ENCODE results near the gene PARD6B. TPM values are rescaled to one million over a fixed set of nuclear protein-coding genes. Genes with fewer than 3 reads are reported as not detected.

Gene PARD6B
- total RNA-seq, 2 experiments from 2014 or later = 4.4 to 6.1 TPM

GRCh38 chr20:50729901-50730764, 1.2 kb upstream of the PARD6B start:
- BruUV-seq (replicated peaks) = no TSS peak
- Histone ChIP-seq H3K9me3 (ENCODE audit: low read length) (no peaks in the 10 kb centered on the region), H3K27ac (ENCODE audit: low read depth, low read length, poor library complexity, severe bottlenecking) (peak overlapping the region; percentile 24), H4K20me1 (ENCODE audit: insufficient read depth, low read length) (no peaks in the 10 kb centered on the region; the same call in 1 of the 2 replicates), H3K4me3 (ENCODE audit: low read depth, low read length, poor library complexity, severe bottlenecking) (peak overlapping the region; percentile 69), H3K79me2 (ENCODE audit: insufficient read depth, low read depth, low read length) (peaks cover 12% of the 10 kb centered on the region; the same call in 1 of the 2 replicates), H2AFZ (ENCODE audit: low read length) (peak overlapping the region; percentile 92), H3K9me2 (ENCODE audit: insufficient read depth, low read length) (no peaks in the 10 kb centered on the region), H3K36me3 (ENCODE audit: insufficient read depth, low read length) (peaks cover 4% of the 10 kb centered on the region; the same call in 1 of the 2 replicates), H3K4me1 (ENCODE audit: insufficient read depth, low read length, poor library complexity, severe bottlenecking) (peaks cover 29% of the 10 kb centered on the region), H3K4me2 (ENCODE audit: low read length) (peak overlapping the region; percentile 79)
- ChIA-PET CTCF (ENCODE audit: unreplicated experiment) (no interaction called here), POLR2A (interaction anchor here (0.7 to 1.2 kb wide), 3 partner anchors 11 to 64 kb away, joined by 3 to 5 read pairs (median 3); no protein-coding TSS in a partner anchor)
- intact Hi-C loops (cut with micrococcal nuclease; ENCODE audit: unreplicated experiment) = loop anchor here (2.0 to 5.0 kb wide), 2 partner anchors 201 to 538 kb away; partner anchors contain the start of genes ADNP and CEBPB
- no peak for DNase-seq (ENCODE audit: low spot score)
- TF ChIP-seq CTCF (conservative IDR thresholded peaks at IDR 0.05; ENCODE audit: low read length) (no peak), EZH2phosphoT487 (IDR thresholded peaks at IDR 0.05; ENCODE audit: borderline replicate concordance, low read depth, low read length) (no peak)

- no TSS peak for BruUV-seq (replicated peaks)
- CTCF ChIA-PET (ENCODE audit: unreplicated experiment) = no interaction called here
Observed at GRCh38 chr20:50730765-50731054, 670 bp upstream of the PARD6B start.

More at GRCh38 chr20:50730765-50731054, 670 bp upstream of the PARD6B start:
- DNase-seq (ENCODE audit: low spot score) = no peak
- Histone ChIP-seq H3K36me3 (ENCODE audit: insufficient read depth, low read length) (peaks cover 4% of the 10 kb centered on the region; the same call in 1 of the 2 replicates), H3K4me2 (ENCODE audit: low read length) (peak overlapping the region; percentile 79), H3K4me3 (ENCODE audit: low read depth, low read length, poor library complexity, severe bottlenecking) (peak overlapping the region; percentile 69), H3K79me2 (ENCODE audit: insufficient read depth, low read depth, low read length) (peaks cover 15% of the 10 kb centered on the region; the same call in 1 of the 2 replicates), H4K20me1 (ENCODE audit: insufficient read depth, low read length) (no peaks in the 10 kb centered on the region; the same call in 1 of the 2 replicates), H2AFZ (ENCODE audit: low read length) (peak overlapping the region; percentile 92), H3K9me3 (ENCODE audit: low read length) (no peaks in the 10 kb centered on the region), H3K4me1 (ENCODE audit: insufficient read depth, low read length, poor library complexity, severe bottlenecking) (peaks cover 29% of the 10 kb centered on the region), H3K27ac (ENCODE audit: low read depth, low read length, poor library complexity, severe bottlenecking) (peak overlapping the region; percentile 24), H3K9me2 (ENCODE audit: insufficient read depth, low read length) (no peaks in the 10 kb centered on the region)
- TF ChIP-seq EZH2phosphoT487 (IDR thresholded peaks at IDR 0.05; ENCODE audit: borderline replicate concordance, low read depth, low read length) (no peak), CTCF (conservative IDR thresholded peaks at IDR 0.05; ENCODE audit: low read length) (no peak)
- intact Hi-C loops (cut with micrococcal nuclease; ENCODE audit: unreplicated experiment) = loop anchor here (1.0 to 5.0 kb wide), 3 partner anchors 200 to 538 kb away; partner anchors contain the start of genes ADNP, CEBPB, DPM1 and MOCS3
- POLR2A ChIA-PET = interaction anchor here (0.7 to 1.2 kb wide), 3 partner anchors 10 to 63 kb away, joined by 3 to 5 read pairs (median 3); no protein-coding TSS in a partner anchor
